Islet of Langerhans (tissue), 1 donor: ENCODE data around the gene NELFE.
"Not testable (repeated sequence)": the region's sequence is repeated elsewhere in the genome, so short reads cannot be mapped to it uniquely, and the experiment has no call there.

Experiments
- FAIRE-seq: peaks from one replicate; lab custom pipeline; 2011; peaks lifted over from hg19 to GRCh38; lab: Jason Lieb, UNC

The NELFE gene

DNA sequence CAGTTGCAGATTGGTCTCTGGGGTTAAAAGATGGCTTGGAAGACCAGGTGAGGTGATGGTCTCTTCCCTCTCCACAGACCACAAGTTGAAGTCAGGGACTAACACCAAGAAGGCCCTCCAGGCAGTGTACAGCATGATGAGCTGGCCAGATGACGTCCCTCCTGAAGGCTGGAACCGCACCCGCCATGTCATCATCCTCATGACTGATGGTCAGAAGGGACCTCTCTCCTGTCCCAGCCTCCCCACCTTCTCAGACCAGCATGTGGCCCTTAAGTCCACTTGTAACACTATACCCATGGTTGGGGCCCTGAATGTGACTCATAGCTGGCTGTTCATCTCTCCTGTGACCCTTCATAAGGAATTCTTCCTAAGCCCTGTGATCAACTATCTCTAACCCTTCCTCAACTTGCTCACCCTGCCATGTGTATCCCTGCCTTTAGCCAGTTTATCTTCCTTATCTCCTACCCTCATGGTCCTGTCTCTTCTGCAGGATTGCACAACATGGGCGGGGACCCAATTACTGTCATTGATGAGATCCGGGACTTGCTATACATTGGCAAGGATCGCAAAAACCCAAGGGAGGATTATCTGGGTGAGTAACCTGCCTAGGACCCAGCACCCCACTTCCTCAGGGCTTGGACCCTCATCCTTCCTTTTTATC, 9.9 kb downstream of the NELFE start:
- no peak for FAIRE-seq

DNA sequence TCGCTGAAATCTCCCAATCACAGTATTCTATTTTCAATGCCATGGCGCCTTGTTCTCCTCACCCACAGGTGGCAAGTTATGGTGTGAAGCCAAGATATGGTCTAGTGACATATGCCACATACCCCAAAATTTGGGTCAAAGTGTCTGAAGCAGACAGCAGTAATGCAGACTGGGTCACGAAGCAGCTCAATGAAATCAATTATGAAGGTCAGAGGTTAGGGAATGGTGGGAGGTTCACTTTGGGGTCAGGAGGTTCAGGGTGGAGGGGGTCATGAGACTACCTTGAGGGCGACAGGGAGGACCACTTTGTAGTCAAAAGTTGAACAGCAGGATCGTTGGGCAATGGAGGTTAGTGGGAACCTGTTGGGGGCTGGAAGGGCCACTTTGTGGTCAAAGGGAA, 10.5 kb downstream of the NELFE start:
- FAIRE-seq: no peak

DNA sequence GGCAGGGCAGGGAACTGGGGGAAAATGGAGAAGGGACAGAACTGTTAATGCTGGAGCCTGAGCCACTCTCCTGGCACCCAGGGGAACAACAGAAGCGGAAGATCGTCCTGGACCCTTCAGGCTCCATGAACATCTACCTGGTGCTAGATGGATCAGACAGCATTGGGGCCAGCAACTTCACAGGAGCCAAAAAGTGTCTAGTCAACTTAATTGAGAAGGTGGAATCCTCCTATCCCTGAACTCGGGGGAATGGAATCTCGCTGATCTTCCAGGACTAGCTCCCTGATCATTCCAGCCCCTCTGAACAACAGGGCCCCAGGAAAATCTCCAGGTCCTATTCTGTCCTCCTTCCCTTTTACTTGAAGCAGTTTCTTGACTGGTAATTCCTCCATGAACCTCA, 10.9 kb downstream of the NELFE start:
- FAIRE-seq: no peak

DNA sequence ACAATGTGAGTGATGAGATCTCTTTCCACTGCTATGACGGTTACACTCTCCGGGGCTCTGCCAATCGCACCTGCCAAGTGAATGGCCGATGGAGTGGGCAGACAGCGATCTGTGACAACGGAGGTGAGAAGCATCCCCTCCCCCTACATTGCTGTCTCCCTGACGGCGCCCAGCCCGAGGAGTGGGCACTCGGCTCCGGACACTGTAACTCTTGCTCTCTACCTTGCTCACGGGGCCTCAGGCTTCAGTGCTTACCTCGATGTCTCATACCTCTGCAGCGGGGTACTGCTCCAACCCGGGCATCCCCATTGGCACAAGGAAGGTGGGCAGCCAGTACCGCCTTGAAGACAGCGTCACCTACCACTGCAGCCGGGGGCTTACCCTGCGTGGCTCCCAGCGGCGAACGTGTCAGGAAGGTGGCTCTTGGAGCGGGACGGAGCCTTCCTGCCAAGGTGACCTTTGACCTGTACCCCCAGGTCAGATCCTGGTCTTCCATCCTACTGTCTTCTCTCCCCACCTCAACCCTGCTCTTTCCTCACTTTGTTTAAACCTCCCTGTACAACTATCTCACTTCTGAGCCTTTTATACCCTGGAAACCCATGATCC, 11.6 kb downstream of the NELFE start:
- no peak for FAIRE-seq

DNA sequence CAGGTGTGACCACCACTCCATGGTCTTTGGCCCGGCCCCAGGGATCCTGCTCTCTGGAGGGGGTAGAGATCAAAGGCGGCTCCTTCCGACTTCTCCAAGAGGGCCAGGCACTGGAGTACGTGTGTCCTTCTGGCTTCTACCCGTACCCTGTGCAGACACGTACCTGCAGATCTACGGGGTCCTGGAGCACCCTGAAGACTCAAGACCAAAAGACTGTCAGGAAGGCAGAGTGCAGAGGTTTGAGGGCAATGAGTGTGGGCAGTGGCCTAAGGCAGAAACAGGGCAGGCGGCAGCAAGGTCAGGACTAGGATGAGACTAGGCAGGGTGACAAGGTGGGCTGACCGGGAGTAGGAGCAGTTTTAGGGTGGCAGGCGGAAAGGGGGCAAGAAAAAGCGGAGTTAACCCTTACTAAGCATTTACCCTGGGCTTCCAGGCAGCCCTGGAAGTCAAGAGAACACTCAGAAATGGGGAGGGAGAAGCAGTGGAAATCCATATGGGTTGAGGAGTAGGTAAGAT, 12.3 kb downstream of the NELFE start:
- no peak for FAIRE-seq

DNA sequence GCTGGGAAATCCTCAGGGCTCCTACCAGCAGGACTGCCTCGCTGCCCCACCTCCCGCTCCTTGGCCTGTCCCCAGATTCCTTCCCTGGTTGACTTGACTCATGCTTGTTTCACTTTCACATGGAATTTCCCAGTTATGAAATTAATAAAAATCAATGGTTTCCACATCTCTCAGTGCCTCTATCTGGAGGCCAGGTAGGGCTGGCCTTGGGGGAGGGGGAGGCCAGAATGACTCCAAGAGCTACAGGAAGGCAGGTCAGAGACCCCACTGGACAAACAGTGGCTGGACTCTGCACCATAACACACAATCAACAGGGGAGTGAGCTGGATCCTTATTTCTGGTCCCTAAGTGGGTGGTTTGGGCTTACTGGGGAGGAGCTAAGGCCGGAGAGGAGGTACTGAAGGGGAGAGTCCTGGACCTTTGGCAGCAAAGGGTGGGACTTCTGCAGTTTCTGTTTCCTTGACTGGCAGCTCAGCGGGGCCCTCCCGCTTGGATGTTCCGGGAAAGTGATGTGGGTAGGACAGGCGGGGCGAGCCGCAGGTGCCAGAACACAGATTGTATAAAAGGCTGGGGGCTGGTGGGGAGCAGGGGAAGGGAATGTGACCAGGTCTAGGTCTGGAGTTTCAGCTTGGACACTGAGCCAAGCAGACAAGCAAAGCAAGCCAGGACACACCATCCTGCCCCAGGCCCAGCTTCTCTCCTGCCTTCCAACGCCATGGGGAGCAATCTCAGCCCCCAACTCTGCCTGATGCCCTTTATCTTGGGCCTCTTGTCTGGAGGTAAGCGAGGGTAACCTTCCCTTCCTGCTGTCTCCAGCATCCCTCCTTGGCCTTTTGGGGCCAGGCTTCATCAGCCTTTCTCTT, 13.0 kb downstream of the NELFE start, which contains the start of gene CFB:
CFB (plus strand) TSS at position 589 of the 863 bp plus-strand sequence; CDS start at position 716, 127 bp downstream.
- no peak for FAIRE-seq

DNA sequence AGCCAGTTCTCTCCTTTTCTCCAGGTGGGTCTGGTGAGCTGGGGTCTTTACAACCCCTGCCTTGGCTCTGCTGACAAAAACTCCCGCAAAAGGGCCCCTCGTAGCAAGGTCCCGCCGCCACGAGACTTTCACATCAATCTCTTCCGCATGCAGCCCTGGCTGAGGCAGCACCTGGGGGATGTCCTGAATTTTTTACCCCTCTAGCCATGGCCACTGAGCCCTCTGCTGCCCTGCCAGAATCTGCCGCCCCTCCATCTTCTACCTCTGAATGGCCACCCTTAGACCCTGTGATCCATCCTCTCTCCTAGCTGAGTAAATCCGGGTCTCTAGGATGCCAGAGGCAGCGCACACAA, 13.6 kb downstream of the NELFE start:
- no peak for FAIRE-seq

DNA sequence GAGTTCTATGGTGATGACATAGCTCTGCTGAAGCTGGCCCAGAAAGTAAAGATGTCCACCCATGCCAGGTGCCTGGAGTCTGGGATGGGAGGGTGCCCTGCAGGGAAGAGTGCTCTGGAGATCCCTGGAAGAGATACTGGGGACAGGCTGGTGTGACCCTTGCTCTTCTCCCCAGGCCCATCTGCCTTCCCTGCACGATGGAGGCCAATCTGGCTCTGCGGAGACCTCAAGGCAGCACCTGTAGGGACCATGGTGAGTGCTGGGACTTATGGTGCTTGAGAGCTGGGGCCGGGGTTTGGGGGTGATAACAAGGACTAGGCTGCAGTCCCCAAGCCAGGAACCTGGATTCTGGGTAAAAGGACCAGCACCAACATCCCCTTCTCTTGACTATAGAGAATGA, 15.0 kb downstream of the NELFE start:
- no peak for FAIRE-seq

DNA sequence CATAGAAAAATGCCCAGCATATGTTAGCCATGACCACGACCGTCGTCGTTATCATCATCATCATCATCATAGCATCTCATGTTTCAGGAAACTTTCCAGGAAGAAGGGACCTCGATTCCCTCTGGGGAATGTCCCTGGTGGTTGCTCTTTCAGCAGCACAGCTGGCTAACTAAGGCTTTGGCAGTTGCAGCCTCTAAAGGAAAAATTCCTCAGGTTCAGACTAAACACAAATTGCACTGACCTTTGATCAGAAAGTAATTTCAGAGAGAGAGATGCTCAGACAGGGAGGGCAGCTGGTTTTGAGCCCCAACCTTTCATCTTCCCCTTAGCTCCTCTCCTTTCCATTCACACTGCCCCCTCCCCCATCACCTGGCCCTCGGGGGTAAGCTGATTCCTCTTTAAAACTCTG, 18.5 kb downstream of the NELFE start:
- no peak for FAIRE-seq

DNA sequence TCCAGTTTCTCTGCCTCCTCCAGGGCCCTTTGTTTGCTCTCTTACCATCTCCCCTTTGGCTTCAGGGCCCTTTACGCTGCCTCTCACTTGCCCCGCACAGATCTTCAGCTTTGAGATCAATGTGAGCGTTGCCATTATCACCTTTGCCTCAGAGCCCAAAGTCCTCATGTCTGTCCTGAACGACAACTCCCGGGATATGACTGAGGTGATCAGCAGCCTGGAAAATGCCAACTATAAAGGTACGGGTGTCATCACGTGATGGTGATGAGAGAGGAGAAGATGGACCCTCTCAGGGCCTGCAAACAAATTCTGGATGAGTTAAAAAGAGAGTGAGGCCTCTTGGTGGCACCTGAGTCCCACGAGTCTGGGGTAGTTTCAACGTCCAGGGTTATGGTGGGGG, 22.9 kb downstream of the NELFE start:
- no peak for FAIRE-seq

DNA sequence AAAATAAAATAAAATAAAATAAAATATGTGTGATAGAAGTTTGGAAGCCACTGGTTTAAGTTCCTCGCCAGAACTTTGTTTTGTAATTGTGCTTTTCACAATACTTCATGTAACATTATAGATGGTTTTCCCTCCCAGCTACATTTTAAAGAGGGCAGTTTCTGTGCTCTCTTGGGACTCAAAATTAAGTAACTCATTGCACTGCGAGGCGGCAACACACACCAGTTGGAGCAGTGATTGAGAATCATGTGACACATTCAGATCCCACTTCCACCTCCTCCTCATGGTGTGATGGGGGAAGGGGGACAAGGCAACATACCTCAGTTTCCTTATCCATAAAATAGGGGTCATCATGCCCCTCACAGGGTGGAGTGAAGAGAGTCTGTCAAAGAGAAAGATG, 23.8 kb downstream of the NELFE start:
- FAIRE-seq: no peak

DNA sequence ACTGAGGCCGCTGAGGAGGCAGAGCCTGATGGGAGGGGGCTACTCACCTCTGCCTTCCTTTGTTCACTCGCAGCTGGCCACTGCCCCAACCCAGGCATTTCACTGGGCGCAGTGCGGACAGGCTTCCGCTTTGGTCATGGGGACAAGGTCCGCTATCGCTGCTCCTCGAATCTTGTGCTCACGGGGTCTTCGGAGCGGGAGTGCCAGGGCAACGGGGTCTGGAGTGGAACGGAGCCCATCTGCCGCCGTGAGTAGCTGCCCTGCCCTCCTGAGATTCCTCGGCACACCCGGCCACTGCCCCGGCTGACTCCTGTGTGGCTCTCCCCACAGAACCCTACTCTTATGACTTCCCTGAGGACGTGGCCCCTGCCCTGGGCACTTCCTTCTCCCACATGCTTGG, 25.2 kb downstream of the NELFE start:
- FAIRE-seq: no peak

DNA sequence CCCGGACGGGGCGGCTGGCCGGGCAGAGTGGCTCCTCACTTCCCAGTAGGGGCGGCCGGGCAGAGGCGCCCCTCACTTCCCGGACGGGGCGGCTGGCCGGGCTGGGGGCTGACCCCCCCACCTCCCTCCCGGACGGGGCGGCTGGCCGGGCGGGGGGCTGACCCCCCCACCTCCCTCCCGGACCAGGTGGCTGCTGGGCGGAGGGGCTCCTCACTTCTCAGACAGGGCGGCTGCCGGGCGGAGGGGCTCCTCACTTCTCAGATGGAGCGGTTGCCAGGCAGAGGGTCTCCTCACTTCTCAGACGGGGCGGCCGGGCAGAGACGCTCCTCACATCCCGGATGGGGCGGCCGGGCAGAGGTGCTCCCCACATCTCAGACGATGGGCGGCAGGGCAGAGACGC, 26.6 kb downstream of the NELFE start:
- FAIRE-seq: not testable (repeated sequence)

DNA sequence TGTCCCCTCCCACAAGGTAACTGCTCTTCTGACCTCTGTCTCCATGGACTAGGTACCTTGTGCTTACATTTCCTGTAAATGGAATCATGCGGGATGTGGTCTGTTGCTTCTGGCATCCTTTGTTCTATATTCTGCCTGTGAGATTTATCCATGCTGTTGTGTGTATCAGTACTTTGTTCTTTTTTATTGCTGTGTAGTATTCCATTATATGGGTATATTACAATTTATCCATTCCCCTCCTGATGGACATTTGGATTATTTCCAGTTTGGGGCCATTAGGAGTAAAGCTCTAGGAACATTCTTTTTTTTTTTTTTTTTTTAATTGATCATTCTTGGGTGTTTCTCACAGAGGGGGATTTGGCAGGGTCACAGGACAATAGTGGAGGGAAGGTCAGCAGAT, 27.8 kb downstream of the NELFE start:
- FAIRE-seq: no peak

DNA sequence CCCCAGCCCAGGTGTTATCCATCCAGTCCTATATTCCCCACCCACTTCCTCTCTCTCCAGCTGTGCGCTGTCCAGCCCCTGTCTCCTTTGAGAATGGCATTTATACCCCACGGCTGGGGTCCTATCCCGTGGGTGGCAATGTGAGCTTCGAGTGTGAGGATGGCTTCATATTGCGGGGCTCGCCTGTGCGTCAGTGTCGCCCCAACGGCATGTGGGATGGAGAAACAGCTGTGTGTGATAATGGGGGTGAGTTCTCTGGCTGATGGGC, 30.2 kb downstream of the NELFE start:
- no peak for FAIRE-seq

DNA sequence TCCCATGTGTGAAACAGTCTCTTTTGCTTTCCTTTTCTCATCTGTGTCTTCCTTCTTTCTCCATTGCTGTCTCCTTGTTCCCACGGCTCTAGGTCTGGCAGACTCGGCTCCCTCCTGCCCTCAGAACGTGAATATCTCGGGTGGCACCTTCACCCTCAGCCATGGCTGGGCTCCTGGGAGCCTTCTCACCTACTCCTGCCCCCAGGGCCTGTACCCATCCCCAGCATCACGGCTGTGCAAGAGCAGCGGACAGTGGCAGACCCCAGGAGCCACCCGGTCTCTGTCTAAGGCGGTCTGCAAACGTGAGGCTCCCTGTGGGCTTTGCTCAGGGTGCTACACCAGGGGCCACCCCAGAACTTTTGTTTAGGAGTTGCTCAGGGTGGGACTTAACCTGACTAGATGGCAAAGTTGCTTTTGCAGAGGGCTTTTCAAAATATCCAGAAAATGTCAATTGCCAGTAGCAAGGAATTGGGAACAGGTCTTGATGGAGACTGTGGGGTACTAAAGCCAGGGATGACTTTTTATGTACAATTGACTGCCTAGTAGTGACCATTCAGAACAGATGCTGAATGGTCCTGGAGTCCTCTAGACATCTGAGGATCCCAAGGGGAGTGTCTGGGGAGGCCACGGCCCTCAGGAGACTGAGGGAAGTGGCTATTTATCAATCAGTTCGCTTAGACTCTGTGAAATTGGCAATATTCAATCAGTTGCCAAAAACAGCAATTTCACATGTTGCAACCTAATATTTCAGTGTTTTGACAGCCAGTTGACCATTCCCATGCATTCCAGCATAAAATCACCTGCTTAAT, 30.7 kb downstream of the NELFE start:
- FAIRE-seq: no peak

DNA sequence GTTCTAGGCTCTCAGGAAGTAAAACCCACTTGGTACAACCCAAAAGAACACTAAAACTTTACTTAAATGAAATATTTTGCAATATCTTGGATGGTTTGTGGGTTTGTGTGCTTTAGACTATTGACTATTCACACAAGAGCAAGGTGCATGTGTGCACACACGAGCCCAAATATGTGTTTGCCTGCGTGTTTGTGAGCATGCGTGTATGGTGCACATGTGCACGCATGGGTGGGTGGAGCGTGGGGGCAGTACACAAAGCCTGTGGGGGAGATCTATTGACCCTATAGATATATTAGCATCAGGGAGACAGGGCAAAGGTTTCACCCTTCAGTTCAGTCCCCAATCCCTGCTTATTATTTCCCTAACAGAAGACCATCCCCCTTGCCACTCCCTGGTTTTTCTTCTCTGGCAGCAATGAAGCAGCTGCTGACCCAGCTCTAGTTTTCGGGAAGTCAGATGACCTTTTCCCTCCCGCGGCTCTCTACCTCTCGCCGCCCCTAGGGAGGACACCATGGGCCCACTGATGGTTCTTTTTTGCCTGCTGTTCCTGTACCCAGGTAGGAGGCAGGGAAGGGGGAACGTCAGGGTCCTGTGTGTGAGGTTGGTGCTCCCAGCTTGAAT, 31.4 kb downstream of the NELFE start, which contains the start of gene C2:
C2 (plus strand) TSS at position 476 of the 621 bp plus-strand sequence; CDS start at position 512, 36 bp downstream.
- FAIRE-seq: no peak

DNA sequence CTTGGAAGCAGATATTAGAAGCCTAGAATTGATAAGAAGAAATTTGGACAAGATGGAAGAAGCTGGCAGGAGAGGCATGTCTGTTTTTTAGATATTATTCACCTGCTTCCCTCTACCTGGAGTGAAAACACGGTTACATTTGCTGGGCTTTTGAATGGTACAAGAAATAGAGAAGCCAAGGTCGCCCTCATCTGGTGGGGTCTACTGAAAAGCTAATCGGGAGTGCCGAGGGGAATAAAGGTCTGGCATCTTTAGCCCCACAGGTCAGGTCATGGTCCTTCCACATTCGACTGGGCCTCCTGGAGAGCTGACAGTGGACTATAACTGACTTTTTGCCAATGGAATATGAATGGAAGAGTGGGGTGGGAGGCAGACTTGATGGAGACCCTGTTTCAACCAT, 35.8 kb downstream of the NELFE start:
- no peak for FAIRE-seq

DNA sequence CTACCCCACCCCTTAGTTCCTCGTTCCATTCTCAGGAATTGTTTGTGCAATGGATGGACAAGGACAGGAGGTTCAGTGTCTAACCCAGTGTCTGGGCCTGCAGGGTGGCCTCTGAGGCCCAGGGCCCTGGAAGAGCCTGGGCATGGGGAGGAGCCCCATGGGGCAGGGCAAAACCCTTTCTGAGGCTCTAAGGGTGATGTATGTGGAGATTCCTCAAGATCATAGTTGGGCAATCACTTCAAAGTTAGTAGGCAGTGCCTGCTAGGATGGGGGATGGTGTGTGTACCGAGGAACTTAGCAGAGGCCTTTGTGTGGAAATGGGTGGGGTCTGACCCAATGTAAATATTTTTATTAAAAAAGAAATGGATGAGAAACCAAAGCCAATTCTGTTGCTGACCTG, 38.0 kb downstream of the NELFE start:
- FAIRE-seq: no peak

DNA sequence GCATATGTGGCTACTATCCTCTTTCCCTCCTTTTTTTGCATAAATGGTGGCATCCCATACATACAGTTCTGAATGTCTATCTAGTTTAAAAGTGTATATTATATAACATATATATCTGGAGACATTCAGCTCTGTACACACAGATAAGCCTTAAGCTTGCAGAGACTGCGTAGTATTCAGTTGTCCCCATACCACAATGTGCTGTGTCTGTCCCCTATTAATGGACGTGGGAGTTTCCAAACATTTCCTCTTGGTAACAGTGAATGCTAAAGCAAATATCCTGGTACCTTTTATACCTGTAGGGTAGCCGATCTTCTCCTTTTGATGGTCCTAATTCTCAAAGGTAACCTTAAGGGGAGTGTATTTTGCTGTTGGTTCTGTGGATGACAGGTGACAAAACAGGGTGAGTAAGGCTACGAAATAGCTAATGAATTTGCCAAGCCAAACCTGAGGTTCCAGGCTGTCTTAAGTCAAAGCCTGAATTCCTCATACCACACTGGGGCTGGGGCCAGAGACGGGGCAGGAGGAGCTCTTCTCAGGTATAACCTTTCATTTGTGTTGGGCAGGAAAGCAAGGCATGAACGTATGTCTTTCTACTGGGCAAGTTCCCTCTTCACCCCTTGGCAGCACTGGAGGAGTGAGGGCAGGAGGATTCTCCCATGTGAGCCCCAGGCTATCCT, 39.0 kb downstream of the NELFE start:
- FAIRE-seq: no peak

DNA sequence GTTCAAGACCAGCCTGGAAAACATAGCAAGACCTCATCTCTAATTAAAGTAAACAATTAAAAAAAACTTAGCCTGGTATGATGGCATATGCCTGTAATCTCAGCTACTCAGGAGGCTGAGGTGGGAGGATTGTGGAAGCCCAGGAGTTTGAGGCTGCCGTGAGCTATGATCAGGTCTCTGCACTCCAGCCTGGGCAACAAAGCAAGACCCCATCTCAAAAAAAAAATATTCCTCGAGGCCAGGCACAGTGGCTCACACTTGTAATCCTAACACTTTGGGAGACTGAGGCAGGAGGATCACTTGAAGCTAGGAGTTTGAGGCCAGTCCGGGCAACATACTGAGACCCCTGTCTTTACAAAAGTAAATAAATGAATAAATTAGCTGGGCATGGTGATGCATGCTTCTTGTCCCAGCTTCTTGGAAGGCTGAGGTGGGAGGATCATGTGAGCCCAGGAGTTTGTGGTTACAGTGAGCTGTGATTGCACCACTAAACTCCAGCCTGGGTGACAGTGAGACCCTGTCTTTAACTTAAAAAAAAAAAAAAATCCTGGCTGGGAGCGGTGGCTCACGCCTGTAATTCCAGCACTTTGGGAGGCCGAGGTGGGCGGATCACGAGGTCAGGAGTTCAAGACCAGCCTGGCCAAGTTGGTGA, 40.6 kb downstream of the NELFE start:
- no peak for FAIRE-seq
